ENCODE data around the gene CCL8.

DNA sequence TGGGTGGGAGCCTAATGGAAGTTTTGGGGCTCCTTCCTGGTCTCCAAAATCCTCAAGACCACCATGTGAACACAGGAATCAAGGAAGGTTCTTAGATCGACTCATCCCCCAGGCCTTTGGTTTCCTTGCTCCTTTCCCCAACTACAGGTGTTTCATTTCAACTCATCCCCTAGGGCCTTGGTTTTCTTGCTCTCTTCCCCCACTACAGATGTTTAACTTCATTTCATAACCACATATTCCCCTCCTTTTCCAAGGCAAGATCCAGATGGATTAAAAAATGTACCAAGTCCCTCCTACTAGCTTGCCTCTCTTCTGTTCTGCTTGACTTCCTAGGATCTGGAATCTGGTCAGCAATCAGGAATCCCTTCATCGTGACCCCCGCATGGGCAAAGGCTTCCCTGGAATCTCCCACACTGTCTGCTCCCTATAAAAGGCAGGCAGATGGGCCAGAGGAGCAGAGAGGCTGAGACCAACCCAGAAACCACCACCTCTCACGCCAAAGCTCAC is 33.9 kb upstream of the CCL8 start, which contains the start of gene CCL11:
- TF ChIP-seq CTCF (IDR thresholded peaks at IDR 0.05) (no peak), POLR2A (IDR thresholded peaks at IDR 0.05) (no peak), EP300 (IDR thresholded peaks at IDR 0.05) (no peak), POLR2AphosphoS5 (IDR thresholded peaks at IDR 0.05) (no peak)
